Measurements from ENCODE around the gene GRHL3.

Gene GRHL3

DNA sequence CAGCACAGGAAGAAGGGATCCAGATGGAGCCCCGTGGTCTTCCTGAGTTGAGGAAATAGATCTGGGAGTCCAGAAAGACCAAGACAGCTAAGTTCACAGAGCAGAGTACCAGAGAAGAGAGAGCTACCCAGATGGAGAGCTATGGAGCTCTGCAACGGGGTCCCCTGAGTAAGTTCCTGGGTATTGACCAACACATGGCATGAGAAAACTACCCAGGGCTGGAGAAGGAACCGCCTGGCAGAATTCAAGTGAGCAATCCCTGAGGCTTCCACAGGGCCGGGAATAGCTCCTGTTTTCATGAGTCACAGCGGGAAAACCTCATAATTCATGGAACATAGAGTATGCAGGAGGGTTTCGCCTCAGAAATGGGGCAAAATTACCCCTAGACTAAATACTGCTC, 74.7 kb downstream of the GRHL3 start:
- no peak for DNase-seq (ENCODE audit: low spot score)

DNA sequence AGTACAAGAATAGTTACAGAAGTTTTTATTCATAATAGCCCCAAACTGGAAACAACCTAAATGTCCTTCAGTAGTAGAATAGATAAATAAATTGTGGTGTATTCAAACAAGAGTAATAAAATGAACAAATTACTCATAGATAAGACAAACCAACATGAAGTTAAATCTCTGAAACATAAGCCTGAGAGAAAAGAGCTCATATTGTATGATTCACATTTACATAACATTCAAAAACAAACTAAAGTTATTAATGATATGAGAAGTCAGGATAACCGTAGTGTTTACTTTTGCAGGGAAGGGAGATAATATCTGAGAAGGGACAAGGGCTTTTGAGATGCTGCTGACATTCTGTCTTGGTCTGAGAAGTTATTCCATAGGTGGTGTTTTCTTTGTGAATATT, 80.9 kb downstream of the GRHL3 start:
- DNase-seq (ENCODE audit: low spot score): no peak

DNA sequence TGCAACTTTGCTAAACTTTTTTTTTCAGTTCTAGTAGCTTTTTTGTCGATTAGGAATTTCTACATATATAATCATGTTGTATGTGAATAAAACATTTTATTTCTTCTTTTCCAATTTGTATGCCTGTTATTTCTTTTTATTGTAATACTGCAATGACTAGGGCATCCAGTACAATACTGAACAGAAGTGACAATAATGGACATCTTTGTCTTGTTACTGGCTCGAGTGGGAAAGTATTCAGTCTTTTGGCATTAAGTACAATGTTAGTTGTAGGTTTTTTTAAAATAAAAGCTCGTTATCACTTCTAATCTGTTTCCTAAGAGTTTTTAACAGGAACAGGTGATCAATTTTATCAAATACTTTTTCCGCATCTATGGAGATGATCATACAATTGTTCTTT, 84.6 kb downstream of the GRHL3 start:
- no peak for DNase-seq (ENCODE audit: low spot score)
